HCT116 (cell line): ENCODE measurements around the gene ARL6IP4. TPM values are rescaled to one million over a fixed set of nuclear protein-coding genes. Genes with fewer than 3 reads are reported as not detected.

Experiments used
- ATAC-seq: fragments of 200-7000 bp; cut with Tn5 transposase; 2 replicates; pipeline ENCODE4 v1.9.1; 2020; ENCODE audit warnings: mild to moderate bottlenecking, moderate library complexity
- BruUV-seq: library from RNA; stranded (reverse); fragments of 400-500 nt; replicated peaks from 2 replicates; lab custom pipeline; 2021; lab: Mats Ljungman, UMichigan
- CTCF ChIA-PET: fragments of 300-600 bp; sonication (Branson Sonifier 250); formaldehyde crosslinking; loops from one replicate; lab custom pipeline; 2021; ENCODE audit warnings: antibody characterized with exemption; lab: Charles Lee
- POLR2A ChIA-PET: fragments of 300-600, 350-600 bp; sonication (Branson Sonifier 250); formaldehyde crosslinking; loops from one replicate; lab custom pipeline; 2021; ENCODE audit warnings: antibody characterized with exemption; lab: Charles Lee
- RAD21 ChIA-PET, 2 experiments: fragments of 300-600 bp; sonication (Branson Sonifier 250); formaldehyde crosslinking; loops; one replicate each; lab custom pipeline; 2023; ENCODE audit warnings: low total read pairs in 2 of 2; ENCODE audit not compliant: uncharacterized antibody in 2 of 2, unreplicated experiment in 2 of 2, low non-redundant PET in 1 of 2; lab: Charles Lee
- DNase-seq: peaks from one replicate; pipeline ENCODE4 v3.0.0-alpha.2; 2010; ENCODE audit warnings: low read depth, low spot score
- H2AFZ ChIP-seq: fragments of 200-600 bp; shearing (Covaris generic), sonication (generic); 2 replicates; pipeline ENCODE4 v1.6.1; 2017; ENCODE audit warnings: low read depth, mixed run types, mixed read lengths, antibody characterized with exemption, low read length; ENCODE audit not compliant: poor library complexity, severe bottlenecking
- H3K27ac ChIP-seq: 2 replicates; pipeline ENCODE4 v1.5.1; 2012; ENCODE audit warnings: low read depth, low read length
- H3K27me3 ChIP-seq: fragments of 200-600 bp; sonication (generic); 2 replicates; pipeline ENCODE4 v1.6.1; 2016; ENCODE audit warnings: mixed run types, low read length, mixed read lengths; ENCODE audit not compliant: insufficient read depth
- H3K36me3 ChIP-seq, 2 experiments: fragments of 200-500 bp in 1 of 2; fragments of 200-600 bp in 1 of 2; sonication (Bioruptor generic) in 1 of 2; sonication (generic) in 1 of 2; 2 replicates each; pipeline versions ENCODE4 v1.5.1 to v1.6.1; 2014 to 2016; ENCODE audit warnings: low read length in 2 of 2, inconsistent platforms in 1 of 2, mixed read lengths in 1 of 2, mixed run types in 1 of 2; ENCODE audit not compliant: insufficient read depth in 2 of 2, control insufficient read depth in 1 of 2
- H3K4me1 ChIP-seq, 2 experiments: fragments of 200-600 bp in 1 of 2; sonication (generic) in 1 of 2; 2 replicates each; pipeline versions ENCODE4 v1.5.1 to v1.6.1; 2012 to 2017; ENCODE audit warnings: low read length in 2 of 2, inconsistent platforms in 1 of 2, mild to moderate bottlenecking in 1 of 2, mixed read lengths in 1 of 2, mixed run types in 1 of 2, moderate library complexity in 1 of 2; ENCODE audit not compliant: insufficient read depth in 2 of 2, control insufficient read depth in 1 of 2
- H3K4me2 ChIP-seq: fragments of 200-600 bp; sonication (generic); 2 replicates; pipeline ENCODE4 v1.6.1; 2017; ENCODE audit warnings: mixed run types, low read length, mixed read lengths
- H3K4me3 ChIP-seq, 2 experiments: fragments of 200-600 bp in 1 of 2; sonication (generic) in 1 of 2; replicated peaks in 1 of 2; 2 replicates each; pipeline ENCODE4 v1.5.1; 2011 to 2016; ENCODE audit warnings: low read length in 2 of 2, control low read depth in 1 of 2, low read depth in 1 of 2, mild to moderate bottlenecking in 1 of 2, mixed read lengths in 1 of 2, mixed run types in 1 of 2
- H3K79me2 ChIP-seq: fragments of 200-600 bp; sonication (generic); 2 replicates; pipeline ENCODE4 v1.6.1; 2017; ENCODE audit warnings: mild to moderate bottlenecking, mixed run types, low read length, moderate library complexity, mixed read lengths; ENCODE audit not compliant: insufficient read depth
- H3K9ac ChIP-seq: fragments of 200-600 bp; sonication (generic); 2 replicates; pipeline ENCODE4 v1.6.1; 2016; ENCODE audit warnings: low read length, mixed read lengths
- H3K9me2 ChIP-seq: fragments of 200-600 bp; sonication (generic), shearing (Covaris generic); 2 replicates; pipeline ENCODE4 v1.6.1; 2017; ENCODE audit warnings: mixed run types, mild to moderate bottlenecking, moderate library complexity; ENCODE audit not compliant: insufficient read depth
- H3K9me3 ChIP-seq, 2 experiments: fragments of 200-500 bp in 1 of 2; fragments of 200-600 bp in 1 of 2; sonication (Bioruptor generic) in 1 of 2; sonication (generic) in 1 of 2; 2 replicates each; pipeline ENCODE4 v1.6.1; 2014 to 2017; ENCODE audit warnings: low read length in 2 of 2, mixed read lengths in 2 of 2, inconsistent platforms in 1 of 2, low read depth in 1 of 2, mild to moderate bottlenecking in 1 of 2, mixed run types in 1 of 2, moderate library complexity in 1 of 2; ENCODE audit not compliant: control insufficient read depth in 1 of 2, insufficient read depth in 1 of 2
- H4K20me1 ChIP-seq: fragments of 200-600 bp; sonication (generic), shearing (Covaris generic); 2 replicates; pipeline ENCODE4 v1.6.1; 2017; ENCODE audit warnings: mixed run types, mild to moderate bottlenecking, moderate library complexity; ENCODE audit not compliant: insufficient read depth
- CEBPB ChIP-seq: IDR thresholded peaks from 2 replicates; pipeline ENCODE4 v1.6.1; 2012; ENCODE audit warnings: low read depth
- EGR1 ChIP-seq: IDR thresholded peaks from 2 replicates; pipeline ENCODE4 v1.6.1; 2012; ENCODE audit warnings: low read depth
- EZH2 ChIP-seq: fragments of 200-600 bp; sonication (generic); IDR thresholded peaks from 2 replicates; pipeline ENCODE4 v1.6.1; 2017; ENCODE audit warnings: antibody characterized with exemption, mixed run types
- FOSL1 ChIP-seq: IDR thresholded peaks from 2 replicates; pipeline ENCODE4 v1.6.1; 2012; ENCODE audit warnings: low read depth
- JUND ChIP-seq: IDR thresholded peaks from 2 replicates; pipeline ENCODE4 v1.6.1; 2012
- POLR2AphosphoS5 ChIP-seq: IDR thresholded peaks from 2 replicates; pipeline ENCODE4 v1.6.1; 2011; ENCODE audit warnings: mild to moderate bottlenecking, low read depth, low read length, moderate library complexity
- SP1 ChIP-seq: IDR thresholded peaks from 2 replicates; pipeline ENCODE4 v1.6.1; 2012; ENCODE audit warnings: low read depth
- SRF ChIP-seq: IDR thresholded peaks from 2 replicates; pipeline ENCODE4 v1.6.1; 2012; ENCODE audit warnings: low read depth
- YY1 ChIP-seq: IDR thresholded peaks from 2 replicates; pipeline ENCODE4 v1.6.1; 2011; ENCODE audit warnings: low read length, low read depth, moderate library complexity, mild to moderate bottlenecking; ENCODE audit not compliant: insufficient replicate concordance; ENCODE audit errors: extremely low read depth
- ZFX ChIP-seq: fragments of 450-650 bp; IDR thresholded peaks from 2 replicates; pipeline ENCODE4 v1.6.1; 2017
- intact Hi-C: fragments of 100-400 bp; cut with micrococcal nuclease; formaldehyde crosslinking; loops from 2 replicates; pipeline ENCODE4 v1.10.0; 2022
- total RNA-seq: library from RNA; stranded (reverse); gene quantifications from one replicate; pipeline ENCODE4 v1.2.1, GENCODE V29; 2021; ENCODE audit not compliant: unreplicated experiment
- TF ChIP-seq, protein P1 (sequence below): IDR thresholded peaks from 2 replicates; pipeline ENCODE4 v1.6.1; 2011; ENCODE audit warnings: mild to moderate bottlenecking, low read length, moderate library complexity; ENCODE audit not compliant: insufficient replicate concordance; ENCODE audit errors: extremely low read depth
- TF ChIP-seq, protein P2 (sequence below): IDR thresholded peaks from 2 replicates; pipeline ENCODE4 v1.6.1; 2012
- TF ChIP-seq, protein P3 (sequence below): IDR thresholded peaks from 2 replicates; pipeline ENCODE4 v1.6.1; 2012

The ARL6IP4 gene
- total RNA-seq, 1 experiment from 2014 or later = 128 TPM

DNA sequence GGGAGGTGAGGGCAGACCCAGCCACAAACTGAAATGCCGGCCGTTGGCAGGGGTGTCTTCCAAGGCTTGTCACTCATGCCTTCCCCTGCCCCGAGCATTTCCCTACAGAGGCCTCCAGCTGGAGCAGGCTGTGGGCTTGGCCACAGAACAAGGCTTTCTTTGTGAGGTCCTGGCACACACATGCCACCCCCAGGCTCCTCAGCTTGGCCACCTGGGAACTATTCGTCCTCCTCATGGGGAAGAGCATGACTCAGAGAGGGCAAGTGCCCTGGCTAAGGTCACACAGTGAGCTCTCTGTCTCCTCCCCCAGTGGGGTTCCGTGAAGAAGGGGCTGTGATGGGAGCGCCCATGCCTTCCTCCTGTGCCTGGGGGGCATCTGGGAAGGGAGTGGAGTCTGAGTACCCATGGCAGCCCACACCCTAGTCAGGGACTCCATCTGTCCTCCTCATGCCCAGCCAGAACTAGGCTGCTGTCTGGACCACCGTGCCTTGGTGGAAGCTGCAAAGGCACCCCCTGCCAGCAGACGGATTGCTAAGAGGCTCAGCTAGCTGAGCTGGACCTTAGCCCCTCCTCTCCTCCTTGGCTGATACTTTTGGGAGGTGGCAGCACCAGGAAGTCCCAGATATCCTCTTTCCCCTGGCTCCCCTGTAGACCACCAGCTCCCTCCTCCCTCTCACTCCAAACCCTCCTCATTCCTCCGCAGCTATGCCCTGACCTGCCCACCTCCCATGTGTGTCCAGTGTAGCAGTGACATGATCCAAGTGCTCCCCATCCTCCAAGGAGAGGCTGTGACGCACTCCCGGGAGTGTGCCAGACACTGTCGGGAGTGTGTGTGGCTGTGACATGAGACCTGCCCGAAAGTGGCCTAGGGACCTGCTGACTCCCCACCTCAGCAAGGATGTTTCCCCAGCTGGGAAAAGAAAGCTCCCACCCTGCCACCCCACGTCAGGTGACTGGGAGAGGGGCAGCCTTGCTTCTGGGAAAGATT lies 35.6 kb upstream of the ARL6IP4 start:
- Histone ChIP-seq H3K4me3 (peak overlapping the region in 1 of 2 experiments; percentile 29; a peak in 1 of 4 replicates), H2AFZ (no peak overlapping the region), H3K9me3 (no peaks in the 10 kb centered on the region)
- intact Hi-C loops = no loop called here
- RAD21 ChIA-PET = no interaction called here
- TF ChIP-seq POLR2AphosphoS5 (0 out of 2 replicates have a peak, but pooled peaks have one; percentile 21), SRF (no peak)
- TF ChIP-seq, all 23 proteins: peak for 1
- H4K20me1 ChIP-seq = no peaks in the 10 kb centered on the region
- no peaks in the 10 kb centered on the region for H3K36me3 ChIP-seq
- no peaks in the 10 kb centered on the region for H3K9me2 ChIP-seq
- H3K4me2 ChIP-seq = peak overlapping the region; percentile 70
- peak; percentile 79 for DNase-seq
- ChIA-PET POLR2A (interaction anchor here (0.6 to 1.5 kb wide), 5 partner anchors 14 to 62 kb away, joined by 3 to 6 read pairs (median 3); partner anchors contain the start of gene ABCB9), CTCF (interaction anchor here (3.1 kb wide), 1 partner anchor 85 kb away, joined by 16 read pairs; no protein-coding TSS in a partner anchor)
- no peaks in the 10 kb centered on the region for H3K27me3 ChIP-seq
- no TSS peak for BruUV-seq
- H3K4me1 ChIP-seq = peaks cover 72 to 77% of the 10 kb centered on the region in 2 experiments
- H3K9ac ChIP-seq = peak overlapping the region; percentile 52
- peak overlapping the region; percentile 46; the same call in 1 of the 2 replicates for H3K27ac ChIP-seq
- no peaks in the 10 kb centered on the region for H3K79me2 ChIP-seq
- ATAC-seq = peak; percentile 71

DNA sequence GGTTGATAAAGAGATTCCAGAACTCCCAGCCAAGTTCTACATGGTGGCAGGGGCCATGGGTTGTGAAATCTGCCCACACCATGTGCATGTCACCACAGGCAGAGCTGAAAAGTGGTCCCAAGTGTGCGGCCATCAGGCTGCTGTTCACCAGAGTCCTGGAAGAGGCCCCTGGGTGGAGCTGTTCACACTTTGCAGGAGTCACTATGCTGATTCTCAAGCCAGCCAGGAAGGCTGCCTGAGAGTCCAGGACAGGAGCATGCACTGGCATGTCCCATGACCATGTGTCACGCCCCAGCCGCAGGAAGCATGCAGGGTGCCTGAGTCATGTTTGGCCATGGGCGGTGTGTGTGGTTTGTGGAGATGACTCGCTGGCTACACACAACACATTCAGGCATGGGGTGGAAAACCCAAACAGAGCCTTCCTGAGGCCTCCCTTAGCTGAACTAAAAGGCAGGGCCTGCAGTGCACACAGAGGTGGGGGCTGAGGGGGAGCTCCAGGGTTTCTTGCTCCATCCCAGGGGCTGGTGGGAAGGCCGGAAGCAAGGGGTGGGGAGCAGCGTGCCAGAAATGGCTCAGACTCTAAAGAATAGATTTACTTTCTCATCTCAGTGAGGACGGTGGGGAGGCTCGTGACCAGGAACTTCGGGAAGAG lies 33.7 kb upstream of the ARL6IP4 start:
- Histone ChIP-seq H3K36me3 (no peaks in the 10 kb centered on the region), H3K27ac (peak overlapping the region; percentile 70), H3K27me3 (no peaks in the 10 kb centered on the region), H3K4me2 (peak overlapping the region; percentile 57), H3K4me3 (no peak overlapping the region), H3K9ac (peak overlapping the region; percentile 44), H4K20me1 (no peaks in the 10 kb centered on the region), H3K4me1 (peaks cover 56 to 80% of the 10 kb centered on the region in 2 experiments), H2AFZ (no peak overlapping the region), H3K9me3 (no peaks in the 10 kb centered on the region), H3K9me2 (no peaks in the 10 kb centered on the region), H3K79me2 (no peaks in the 10 kb centered on the region)
- no TSS peak for BruUV-seq
- ChIA-PET RAD21 (interaction anchor here in 1 of 2 experiments (0.9 to 1.3 kb wide), 3 partner anchors 21 to 67 kb away, joined by 3 to 6 read pairs (median 3); no protein-coding TSS in a partner anchor), CTCF (interaction anchor here (1.3 to 3.1 kb wide), 2 partner anchors 87 to 291 kb away, joined by 6 to 16 read pairs; no protein-coding TSS in a partner anchor), POLR2A (interaction anchor here (1.5 to 3.8 kb wide), 3 partner anchors 22 to 86 kb away, joined by 5 to 14 read pairs (median 9); no protein-coding TSS in a partner anchor)
- intact Hi-C loops = loop anchor here (2.0 kb wide), 1 partner anchor 26 kb away; no protein-coding TSS in a partner anchor
- ATAC-seq (peak; percentile 77), DNase-seq (peak; percentile 92)
- TF ChIP-seq EZH2 = no peak
- no peak for TF ChIP-seq SP1
- peak; percentile 70 for TF ChIP-seq POLR2AphosphoS5
- no peak for TF ChIP-seq CEBPB
- no peak for TF ChIP-seq FOSL1
- TF ChIP-seq, protein P1, sequence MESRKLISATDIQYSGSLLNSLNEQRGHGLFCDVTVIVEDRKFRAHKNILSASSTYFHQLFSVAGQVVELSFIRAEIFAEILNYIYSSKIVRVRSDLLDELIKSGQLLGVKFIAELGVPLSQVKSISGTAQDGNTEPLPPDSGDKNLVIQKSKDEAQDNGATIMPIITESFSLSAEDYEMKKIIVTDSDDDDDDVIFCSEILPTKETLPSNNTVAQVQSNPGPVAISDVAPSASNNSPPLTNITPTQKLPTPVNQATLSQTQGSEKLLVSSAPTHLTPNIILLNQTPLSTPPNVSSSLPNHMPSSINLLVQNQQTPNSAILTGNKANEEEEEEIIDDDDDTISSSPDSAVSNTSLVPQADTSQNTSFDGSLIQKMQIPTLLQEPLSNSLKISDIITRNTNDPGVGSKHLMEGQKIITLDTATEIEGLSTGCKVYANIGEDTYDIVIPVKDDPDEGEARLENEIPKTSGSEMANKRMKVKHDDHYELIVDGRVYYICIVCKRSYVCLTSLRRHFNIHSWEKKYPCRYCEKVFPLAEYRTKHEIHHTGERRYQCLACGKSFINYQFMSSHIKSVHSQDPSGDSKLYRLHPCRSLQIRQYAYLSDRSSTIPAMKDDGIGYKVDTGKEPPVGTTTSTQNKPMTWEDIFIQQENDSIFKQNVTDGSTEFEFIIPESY = peak; percentile 56
- TF ChIP-seq, protein P2, sequence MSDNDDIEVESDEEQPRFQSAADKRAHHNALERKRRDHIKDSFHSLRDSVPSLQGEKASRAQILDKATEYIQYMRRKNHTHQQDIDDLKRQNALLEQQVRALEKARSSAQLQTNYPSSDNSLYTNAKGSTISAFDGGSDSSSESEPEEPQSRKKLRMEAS = no peak
- TF ChIP-seq JUND = no peak
- no peak for TF ChIP-seq EGR1
- no peak for TF ChIP-seq YY1
- TF ChIP-seq SRF = no peak
- TF ChIP-seq, protein P3, sequence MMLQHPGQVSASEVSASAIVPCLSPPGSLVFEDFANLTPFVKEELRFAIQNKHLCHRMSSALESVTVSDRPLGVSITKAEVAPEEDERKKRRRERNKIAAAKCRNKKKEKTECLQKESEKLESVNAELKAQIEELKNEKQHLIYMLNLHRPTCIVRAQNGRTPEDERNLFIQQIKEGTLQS = no peak
- TF ChIP-seq ZFX = no peak
